ENCODE measurements around the gene KCNMB2.

DNA sequence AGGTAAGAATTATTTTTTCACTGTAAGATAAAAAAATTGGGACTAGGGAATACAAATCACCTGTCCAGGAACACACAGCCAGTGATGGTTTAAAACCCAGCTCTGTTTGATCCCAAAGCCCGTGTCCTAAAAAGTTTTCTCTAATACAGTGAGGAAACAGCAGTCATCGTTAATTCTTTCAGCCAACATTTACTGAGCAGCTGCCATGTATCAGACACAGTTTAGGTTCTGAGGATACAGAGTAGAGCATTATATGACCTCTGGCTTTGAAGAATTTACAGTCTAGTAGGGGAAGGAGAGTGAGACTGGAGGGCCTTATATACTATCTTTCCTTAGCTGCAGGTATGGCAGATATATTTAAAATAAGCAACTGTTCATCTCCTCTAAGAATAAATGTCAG lies 82.7 kb downstream of the KCNMB2 start:
- TF ChIP-seq FOXM1 (IDR thresholded peaks at IDR 0.05; ENCODE audit: borderline replicate concordance) (no peak), SUZ12 (IDR thresholded peaks at IDR 0.05) (no peak), FOXA1 (IDR thresholded peaks at IDR 0.05) (no peak), ARNT (IDR thresholded peaks at IDR 0.05) (no peak), HDGF (IDR thresholded peaks at IDR 0.05; ENCODE audit: borderline replicate concordance) (no peak), SP1 (IDR thresholded peaks at IDR 0.05) (no peak), L3MBTL2 (conservative IDR thresholded peaks at IDR 0.05) (no peak), ELF4 (IDR thresholded peaks at IDR 0.05) (no peak), NFRKB (IDR thresholded peaks at IDR 0.05) (no peak), FOXK2 (IDR thresholded peaks at IDR 0.05) (no peak)

All from HEK293T (cell line).